ENCODE results near the gene CPT2. TPM values are rescaled to one million over a fixed set of nuclear protein-coding genes. Genes with fewer than 3 reads are reported as not detected.

CPT2 gene
- total RNA-seq, 1 experiment from 2014 or later: 17.0 TPM

GRCh38 chr1:53153752-53154151, 42.9 kb upstream of the CPT2 start:
- POLR2A ChIA-PET (ENCODE audit: low non-redundant PET): no interaction called here
- DNase-seq (ENCODE audit: low spot score): no peak
- Histone ChIP-seq H3K4me1 (ENCODE audit: insufficient read depth, low read length, poor library complexity, severe bottlenecking) (no peaks in the 10 kb centered on the region), H3K4me3 (ENCODE audit: low read depth, low read length, poor library complexity, severe bottlenecking) (no peak overlapping the region), H3K36me3 (ENCODE audit: insufficient read depth, low read length, poor library complexity, severe bottlenecking) (no peaks in the 10 kb centered on the region), H3K27me3 (replicated peaks; ENCODE audit: insufficient read depth, low read depth, low read length, poor library complexity) (no peaks in the 10 kb centered on the region), H3K9me3 (ENCODE audit: low read depth, low read length, poor library complexity, severe bottlenecking) (no peaks in the 10 kb centered on the region), H3K27ac (ENCODE audit: low read depth, low read length, poor library complexity, severe bottlenecking) (no peak overlapping the region)
- no peak for TF ChIP-seq EZH2 (IDR thresholded peaks at IDR 0.05; ENCODE audit: borderline replicate concordance, low read depth, low read length, poor library complexity, severe bottlenecking)
- TF ChIP-seq, protein P1, sequence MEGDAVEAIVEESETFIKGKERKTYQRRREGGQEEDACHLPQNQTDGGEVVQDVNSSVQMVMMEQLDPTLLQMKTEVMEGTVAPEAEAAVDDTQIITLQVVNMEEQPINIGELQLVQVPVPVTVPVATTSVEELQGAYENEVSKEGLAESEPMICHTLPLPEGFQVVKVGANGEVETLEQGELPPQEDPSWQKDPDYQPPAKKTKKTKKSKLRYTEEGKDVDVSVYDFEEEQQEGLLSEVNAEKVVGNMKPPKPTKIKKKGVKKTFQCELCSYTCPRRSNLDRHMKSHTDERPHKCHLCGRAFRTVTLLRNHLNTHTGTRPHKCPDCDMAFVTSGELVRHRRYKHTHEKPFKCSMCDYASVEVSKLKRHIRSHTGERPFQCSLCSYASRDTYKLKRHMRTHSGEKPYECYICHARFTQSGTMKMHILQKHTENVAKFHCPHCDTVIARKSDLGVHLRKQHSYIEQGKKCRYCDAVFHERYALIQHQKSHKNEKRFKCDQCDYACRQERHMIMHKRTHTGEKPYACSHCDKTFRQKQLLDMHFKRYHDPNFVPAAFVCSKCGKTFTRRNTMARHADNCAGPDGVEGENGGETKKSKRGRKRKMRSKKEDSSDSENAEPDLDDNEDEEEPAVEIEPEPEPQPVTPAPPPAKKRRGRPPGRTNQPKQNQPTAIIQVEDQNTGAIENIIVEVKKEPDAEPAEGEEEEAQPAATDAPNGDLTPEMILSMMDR (conservative IDR thresholded peaks at IDR 0.05; ENCODE audit: low read depth, low read length): no peak
- CTCF ChIA-PET: no interaction called here
- intact Hi-C loops (cut with micrococcal nuclease; ENCODE audit: unreplicated experiment): no loop called here
- no TSS peak for BruUV-seq (replicated peaks)

DNA sequence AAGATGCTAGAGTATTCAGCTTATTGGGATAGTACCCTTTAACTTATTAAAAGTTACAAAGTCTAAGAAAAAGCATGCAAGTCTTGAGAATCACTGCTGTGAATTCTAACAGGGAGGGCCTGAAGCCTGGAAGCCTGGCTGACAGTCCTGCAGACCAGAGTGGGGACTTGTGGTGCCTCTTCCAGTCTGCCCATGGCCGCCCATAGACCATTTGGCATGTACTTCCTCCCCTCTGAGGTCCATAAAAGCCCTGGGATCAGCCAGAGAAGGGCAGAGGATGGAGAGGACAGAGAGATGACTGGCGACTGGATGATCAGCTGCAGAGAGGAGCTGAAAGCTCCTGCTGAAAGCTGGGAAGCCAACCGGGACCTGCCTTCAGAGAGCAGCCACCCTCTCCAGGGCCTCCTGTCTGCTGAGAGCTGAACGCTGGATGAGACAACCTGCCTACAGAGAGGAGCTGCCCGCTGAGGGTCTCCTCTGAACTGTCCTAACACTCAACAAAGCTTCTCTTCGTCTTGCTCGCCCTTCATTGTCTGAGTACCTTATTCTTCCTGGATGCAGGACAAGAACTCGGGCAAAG, 41.7 kb upstream of the CPT2 start:
- BruUV-seq (replicated peaks): no TSS peak
- POLR2A ChIA-PET (ENCODE audit: low non-redundant PET): no interaction called here

DNA sequence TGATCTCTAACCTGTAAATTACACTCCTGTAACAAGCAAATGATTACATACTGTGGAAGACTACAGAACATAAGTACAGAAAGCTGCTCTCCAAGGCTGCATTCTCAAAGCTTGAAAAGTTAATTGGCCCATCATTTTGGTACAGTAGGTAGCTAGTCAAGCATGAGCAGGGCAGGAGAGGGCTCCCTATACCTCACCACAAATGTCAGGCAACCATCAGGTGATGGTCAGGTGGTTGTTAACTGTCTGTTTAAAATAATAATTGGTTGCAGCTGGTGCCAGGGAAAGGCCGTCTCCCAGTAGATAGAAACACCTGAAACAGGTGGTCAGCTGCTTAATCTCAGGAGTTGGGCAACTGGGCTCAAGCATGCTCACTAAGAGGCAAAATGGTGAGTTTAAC, 41.1 kb upstream of the CPT2 start:
- BruUV-seq (replicated peaks): no TSS peak
- Histone ChIP-seq H3K27ac (ENCODE audit: low read depth, low read length, poor library complexity, severe bottlenecking) (no peak overlapping the region), H3K4me3 (ENCODE audit: low read depth, low read length, poor library complexity, severe bottlenecking) (no peak overlapping the region), H3K36me3 (ENCODE audit: insufficient read depth, low read length, poor library complexity, severe bottlenecking) (no peaks in the 10 kb centered on the region), H3K9me3 (ENCODE audit: low read depth, low read length, poor library complexity, severe bottlenecking) (no peaks in the 10 kb centered on the region), H3K27me3 (replicated peaks; ENCODE audit: insufficient read depth, low read depth, low read length, poor library complexity) (no peaks in the 10 kb centered on the region), H3K4me1 (ENCODE audit: insufficient read depth, low read length, poor library complexity, severe bottlenecking) (no peaks in the 10 kb centered on the region)
- POLR2A ChIA-PET (ENCODE audit: low non-redundant PET): no interaction called here
- no peak for TF ChIP-seq EZH2 (IDR thresholded peaks at IDR 0.05; ENCODE audit: borderline replicate concordance, low read depth, low read length, poor library complexity, severe bottlenecking)
- TF ChIP-seq, protein P1 (conservative IDR thresholded peaks at IDR 0.05; ENCODE audit: low read depth, low read length): no peak
- intact Hi-C loops (cut with micrococcal nuclease; ENCODE audit: unreplicated experiment): no loop called here
- CTCF ChIA-PET: no interaction called here
- DNase-seq (ENCODE audit: low spot score): no peak

More for the DNA sequence above, 41.7 kb upstream of the CPT2 start:
- H3K9me3 ChIP-seq (ENCODE audit: low read depth, low read length, poor library complexity, severe bottlenecking): no peaks in the 10 kb centered on the region
- H3K4me3 ChIP-seq (ENCODE audit: low read depth, low read length, poor library complexity, severe bottlenecking): no peak overlapping the region
- no peak overlapping the region for H3K27ac ChIP-seq (ENCODE audit: low read depth, low read length, poor library complexity, severe bottlenecking)
- H3K27me3 ChIP-seq (replicated peaks; ENCODE audit: insufficient read depth, low read depth, low read length, poor library complexity): no peaks in the 10 kb centered on the region
- no peaks in the 10 kb centered on the region for H3K36me3 ChIP-seq (ENCODE audit: insufficient read depth, low read length, poor library complexity, severe bottlenecking)
- DNase-seq (ENCODE audit: low spot score): no peak
- intact Hi-C loops (cut with micrococcal nuclease; ENCODE audit: unreplicated experiment): no loop called here
- H3K4me1 ChIP-seq (ENCODE audit: insufficient read depth, low read length, poor library complexity, severe bottlenecking): no peaks in the 10 kb centered on the region
- CTCF ChIA-PET: no interaction called here
- no peak for TF ChIP-seq EZH2 (IDR thresholded peaks at IDR 0.05; ENCODE audit: borderline replicate concordance, low read depth, low read length, poor library complexity, severe bottlenecking)
- TF ChIP-seq, protein P1 (conservative IDR thresholded peaks at IDR 0.05; ENCODE audit: low read depth, low read length): no peak
